ENCODE measurements around the gene F2RL3.
"Not testable (repeated sequence)": the region's sequence is repeated elsewhere in the genome, so short reads cannot be mapped to it uniquely, and the experiment has no call there.

Gene F2RL3

DNA sequence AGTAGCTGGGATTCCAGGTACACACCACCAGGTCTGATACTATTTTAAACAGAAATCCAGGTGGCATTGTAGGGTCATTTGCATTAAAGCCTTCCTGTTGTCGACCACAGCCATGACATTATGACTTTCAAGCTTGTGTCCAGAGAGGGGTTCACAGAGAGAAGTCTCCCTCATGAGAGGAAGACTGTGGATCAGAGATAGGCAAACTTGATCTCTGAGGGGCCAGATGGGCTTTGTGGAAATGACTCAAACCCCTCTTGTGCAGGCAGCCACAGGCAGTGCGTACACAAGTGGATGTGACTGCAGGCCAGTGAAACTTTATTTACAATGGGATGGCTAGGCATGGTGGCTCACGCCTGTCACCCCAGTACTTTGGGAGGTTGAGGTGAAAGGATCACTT is 27.8 kb upstream of the F2RL3 start:
- Histone ChIP-seq H3K9me3 (ENCODE audit: control insufficient read depth in 1 of 2, low read length in 2 of 2) (no peaks in the 10 kb centered on the region), H3K27ac (ENCODE audit: low read length) (no peak overlapping the region), H3K36me3 (ENCODE audit: control insufficient read depth in 1 of 2, insufficient read depth in 2 of 2, low read length in 2 of 2) (peaks cover 19 to 77% of the 10 kb centered on the region in 2 donors), H3K27me3 (ENCODE audit: low read depth, low read length) (no peaks in the 10 kb centered on the region), H3K4me3 (ENCODE audit: low read depth in 1 of 2, low read length in 2 of 2) (no peak overlapping the region), H3K4me1 (ENCODE audit: control insufficient read depth in 1 of 2, insufficient read depth in 2 of 2, low read length in 2 of 2) (no peaks in the 10 kb centered on the region)

DNA sequence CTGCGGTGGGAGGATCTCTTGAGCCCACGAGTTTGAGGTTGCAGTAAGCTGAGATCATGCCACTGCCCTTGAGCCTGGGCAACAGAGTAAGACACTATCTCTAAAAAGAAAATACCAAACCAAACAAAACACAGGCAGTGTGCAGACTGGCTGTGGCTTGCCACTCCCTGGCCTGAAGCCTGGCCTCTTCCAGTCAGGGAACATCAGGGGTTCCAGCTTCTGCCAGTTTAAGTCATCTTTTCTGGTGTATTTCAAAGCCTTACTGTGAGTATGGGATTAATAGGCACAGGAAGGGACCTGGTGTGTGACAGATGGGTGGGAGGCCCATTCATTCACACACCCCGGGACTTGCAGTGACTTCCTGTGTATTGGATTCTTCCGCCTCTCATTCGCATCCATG is 27.0 kb upstream of the F2RL3 start:
- no peak overlapping the region for H3K27ac ChIP-seq (ENCODE audit: low read length)

DNA sequence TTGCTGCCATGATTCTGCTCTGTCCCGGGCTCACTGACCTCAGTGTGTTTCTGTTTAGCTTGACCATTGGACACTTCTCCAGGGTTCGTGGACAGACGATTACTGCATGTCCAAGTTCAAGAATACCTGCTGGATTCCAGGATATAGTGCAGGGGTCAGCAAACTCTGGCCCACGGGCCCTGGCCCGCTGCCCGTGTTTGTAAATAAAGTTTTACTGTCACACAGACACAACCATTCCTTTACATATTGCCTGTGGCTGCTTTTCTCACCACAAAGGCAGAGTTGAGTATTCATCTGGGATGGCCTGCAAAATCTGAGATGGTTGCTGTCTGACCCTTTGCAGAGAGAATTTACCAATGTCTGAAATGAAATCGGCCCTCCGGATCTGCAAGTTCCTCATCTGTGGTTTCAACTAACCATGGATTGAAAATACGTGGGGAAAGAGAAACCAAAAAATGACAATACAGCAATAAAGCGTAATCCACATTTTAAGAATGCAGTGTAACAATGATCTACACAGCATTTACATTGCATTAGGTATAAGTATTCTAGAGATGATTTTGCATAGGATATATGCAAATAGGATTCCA is 25.9 kb upstream of the F2RL3 start:
- Histone ChIP-seq H3K4me1 (ENCODE audit: control insufficient read depth in 1 of 2, insufficient read depth in 2 of 2, low read length in 2 of 2) (no peaks in the 10 kb centered on the region), H3K4me3 (ENCODE audit: low read depth in 1 of 2, low read length in 2 of 2) (no peak overlapping the region), H3K27ac (ENCODE audit: low read length) (no peak overlapping the region), H3K36me3 (ENCODE audit: control insufficient read depth in 1 of 2, insufficient read depth in 2 of 2, low read length in 2 of 2) (peaks cover 35 to 86% of the 10 kb centered on the region in 2 donors), H3K9me3 (ENCODE audit: control insufficient read depth in 1 of 2, low read length in 2 of 2) (no peaks in the 10 kb centered on the region), H3K27me3 (ENCODE audit: low read depth, low read length) (no peaks in the 10 kb centered on the region)

More for the DNA sequence above, 27.0 kb upstream of the F2RL3 start:
- Histone ChIP-seq H3K4me3 (ENCODE audit: low read depth in 1 of 2, low read length in 2 of 2) (no peak overlapping the region), H3K9me3 (ENCODE audit: control insufficient read depth in 1 of 2, low read length in 2 of 2) (no peaks in the 10 kb centered on the region), H3K27me3 (ENCODE audit: low read depth, low read length) (no peaks in the 10 kb centered on the region), H3K36me3 (ENCODE audit: control insufficient read depth in 1 of 2, insufficient read depth in 2 of 2, low read length in 2 of 2) (peaks cover 25 to 79% of the 10 kb centered on the region in 2 donors), H3K4me1 (ENCODE audit: control insufficient read depth in 1 of 2, insufficient read depth in 2 of 2, low read length in 2 of 2) (no peaks in the 10 kb centered on the region)

DNA sequence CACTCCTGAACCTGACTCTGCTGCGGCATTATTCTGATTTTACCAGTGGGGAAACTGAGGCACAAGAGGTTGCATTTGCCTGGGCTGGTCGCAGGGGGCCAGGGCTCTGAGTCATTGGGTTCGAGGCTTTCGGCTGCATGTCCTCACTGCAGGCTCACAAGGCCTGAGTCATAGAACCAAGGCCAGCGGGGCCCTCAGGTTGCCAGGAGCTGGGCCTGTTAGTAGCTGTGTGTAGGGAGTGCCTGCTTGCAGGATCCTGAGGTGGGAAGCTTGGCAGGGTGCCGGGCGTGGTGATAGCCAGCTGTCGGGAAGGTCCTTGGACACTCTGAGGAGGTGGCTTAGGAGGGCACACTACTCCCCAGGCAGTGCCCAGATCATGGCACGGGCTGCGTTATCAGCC is 21.6 kb upstream of the F2RL3 start:
- H3K27ac ChIP-seq (ENCODE audit: low read length) = no peak overlapping the region
- no peaks in the 10 kb centered on the region for H3K4me1 ChIP-seq (ENCODE audit: control insufficient read depth in 1 of 2, insufficient read depth in 2 of 2, low read length in 2 of 2)
- H3K27me3 ChIP-seq (ENCODE audit: low read depth, low read length) = no peaks in the 10 kb centered on the region
- H3K9me3 ChIP-seq (ENCODE audit: control insufficient read depth in 1 of 2, low read length in 2 of 2) = no peaks in the 10 kb centered on the region
- H3K36me3 ChIP-seq (ENCODE audit: control insufficient read depth in 1 of 2, insufficient read depth in 2 of 2, low read length in 2 of 2) = peaks cover 49 to 98% of the 10 kb centered on the region in 2 donors
- no peak overlapping the region for H3K4me3 ChIP-seq (ENCODE audit: low read depth in 1 of 2, low read length in 2 of 2)

DNA sequence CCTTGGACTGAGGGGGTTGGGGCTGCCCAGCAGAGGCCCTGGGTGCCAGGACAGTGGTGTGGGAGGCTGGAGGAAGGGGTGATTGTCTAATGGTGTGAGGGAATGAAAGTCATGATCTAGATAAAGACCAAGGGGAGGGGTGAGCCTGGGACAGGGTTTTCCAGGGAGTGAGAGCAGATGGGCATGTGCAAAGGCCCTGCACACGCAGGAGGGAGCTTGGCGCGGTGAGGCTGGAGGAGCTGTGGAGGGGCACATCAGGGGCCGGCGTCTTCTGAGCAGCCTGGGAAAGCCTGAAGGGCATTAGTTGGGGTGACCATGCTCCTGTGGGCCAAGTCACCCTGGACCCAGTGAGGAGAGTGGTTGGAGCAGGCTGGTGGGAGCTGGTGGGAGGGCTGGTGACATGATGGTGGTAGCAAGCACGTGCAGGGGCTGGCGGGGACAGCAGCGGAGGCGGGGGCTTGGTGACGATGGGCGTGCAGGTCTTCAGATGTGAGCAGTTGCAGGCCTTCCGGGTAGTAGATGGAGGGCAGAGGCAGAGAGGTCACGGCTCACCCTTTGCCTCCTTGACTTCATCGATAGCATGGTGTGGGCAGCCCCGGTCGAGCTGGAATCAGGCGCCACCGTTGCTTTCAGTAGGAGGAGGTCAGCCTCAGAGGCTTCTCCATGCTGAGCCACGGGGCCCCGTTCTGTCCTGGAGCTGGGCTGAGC is 20.2 kb upstream of the F2RL3 start:
- Histone ChIP-seq H3K36me3 (ENCODE audit: control insufficient read depth in 1 of 2, insufficient read depth in 2 of 2, low read length in 2 of 2) (peaks cover 40 to 95% of the 10 kb centered on the region in 2 donors), H3K4me1 (ENCODE audit: control insufficient read depth in 1 of 2, insufficient read depth in 2 of 2, low read length in 2 of 2) (no peaks in the 10 kb centered on the region), H3K27me3 (ENCODE audit: low read depth, low read length) (no peaks in the 10 kb centered on the region), H3K27ac (ENCODE audit: low read length) (no peak overlapping the region), H3K9me3 (ENCODE audit: control insufficient read depth in 1 of 2, low read length in 2 of 2) (no peaks in the 10 kb centered on the region), H3K4me3 (ENCODE audit: low read depth in 1 of 2, low read length in 2 of 2) (no peak overlapping the region)

DNA sequence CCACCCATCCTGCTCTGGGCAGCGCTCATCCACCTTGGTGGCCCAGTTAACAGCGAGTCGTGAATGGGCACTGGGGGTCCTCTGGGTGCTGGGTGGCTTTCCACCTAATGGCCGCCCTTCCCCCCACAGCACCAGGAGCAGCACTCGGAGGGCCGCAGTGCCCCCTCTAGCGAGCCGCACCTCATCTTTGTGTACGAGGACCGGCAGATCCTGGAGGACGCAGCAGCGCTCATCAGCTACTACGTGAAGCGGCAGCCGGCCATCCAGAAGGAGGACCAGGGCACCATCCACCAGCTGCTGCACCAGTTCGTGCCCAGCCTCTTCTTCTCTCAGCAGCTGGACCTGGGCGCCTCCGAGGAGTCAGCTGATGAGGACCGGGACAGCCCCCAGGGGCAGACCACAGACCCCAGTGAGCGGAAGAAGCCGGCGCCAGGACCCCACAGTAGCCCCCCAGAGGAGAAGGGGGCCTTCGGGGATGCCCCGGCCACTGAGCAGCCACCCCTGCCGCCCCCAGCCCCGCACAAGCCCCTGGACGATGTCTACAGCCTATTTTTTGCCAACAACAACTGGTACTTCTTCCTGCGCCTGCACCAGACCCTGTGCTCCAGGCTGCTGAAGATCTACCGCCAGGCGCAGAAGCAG is 19.3 kb upstream of the F2RL3 start:
- H3K27me3 ChIP-seq (ENCODE audit: low read depth, low read length) = no peaks in the 10 kb centered on the region
- H3K9me3 ChIP-seq (ENCODE audit: control insufficient read depth in 1 of 2, low read length in 2 of 2) = no peaks in the 10 kb centered on the region
- no peaks in the 10 kb centered on the region for H3K4me1 ChIP-seq (ENCODE audit: control insufficient read depth in 1 of 2, insufficient read depth in 2 of 2, low read length in 2 of 2)
- no peak overlapping the region for H3K4me3 ChIP-seq (ENCODE audit: low read depth in 1 of 2, low read length in 2 of 2)
- H3K36me3 ChIP-seq (ENCODE audit: control insufficient read depth in 1 of 2, insufficient read depth in 2 of 2, low read length in 2 of 2) = peaks cover 38 to 86% of the 10 kb centered on the region in 2 donors
- no peak overlapping the region for H3K27ac ChIP-seq (ENCODE audit: low read length)

DNA sequence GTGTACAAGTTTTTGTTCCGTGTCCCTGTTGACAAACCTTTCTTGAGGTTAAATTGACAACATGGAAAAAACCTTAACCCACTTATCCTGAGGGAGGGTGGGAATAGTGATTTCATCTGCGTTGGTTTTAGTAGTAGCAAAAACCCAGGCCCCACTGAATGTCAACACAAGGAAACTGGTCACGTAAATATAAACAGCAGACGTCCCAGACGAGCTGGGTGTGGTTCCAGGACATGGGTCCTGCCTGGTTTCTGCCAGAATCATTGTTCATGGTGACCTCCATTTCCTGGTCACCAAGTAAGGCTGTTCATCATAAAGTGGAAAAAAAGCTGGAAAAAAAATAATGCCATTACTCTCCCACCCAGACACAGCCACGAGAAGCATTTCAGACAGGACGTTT is 16.9 kb upstream of the F2RL3 start:
- Histone ChIP-seq H3K4me1 (ENCODE audit: control insufficient read depth in 1 of 2, insufficient read depth in 2 of 2, low read length in 2 of 2) (no peaks in the 10 kb centered on the region), H3K27me3 (ENCODE audit: low read depth, low read length) (no peaks in the 10 kb centered on the region), H3K9me3 (ENCODE audit: control insufficient read depth in 1 of 2, low read length in 2 of 2) (no peaks in the 10 kb centered on the region), H3K27ac (ENCODE audit: low read length) (peak overlapping the region; percentile 36), H3K36me3 (ENCODE audit: control insufficient read depth in 1 of 2, insufficient read depth in 2 of 2, low read length in 2 of 2) (peaks cover 28 to 76% of the 10 kb centered on the region in 2 donors), H3K4me3 (ENCODE audit: low read depth in 1 of 2, low read length in 2 of 2) (no peak overlapping the region)

DNA sequence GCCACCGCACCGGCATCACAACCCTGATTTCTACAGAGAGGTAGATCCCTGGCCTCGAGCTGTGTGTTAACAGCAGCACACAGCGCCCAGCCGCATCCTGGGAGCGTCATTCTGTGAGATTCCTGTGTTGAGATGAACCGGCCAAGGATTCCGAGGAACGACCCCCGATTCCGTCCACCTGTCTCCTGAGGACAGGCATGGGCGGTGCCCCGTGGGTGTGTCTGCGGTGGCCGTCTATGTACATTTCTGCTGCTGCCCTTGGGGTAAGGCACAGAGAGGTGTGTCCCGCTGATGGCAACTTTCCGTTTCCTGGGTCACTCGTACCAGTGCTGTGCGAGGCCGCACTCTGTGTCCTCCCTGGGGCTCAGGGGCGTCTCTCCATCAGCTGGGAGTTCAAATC is 16.1 kb upstream of the F2RL3 start:
- H3K4me1 ChIP-seq (ENCODE audit: control insufficient read depth in 1 of 2, insufficient read depth in 2 of 2, low read length in 2 of 2) = no peaks in the 10 kb centered on the region
- H3K4me3 ChIP-seq (ENCODE audit: low read depth in 1 of 2, low read length in 2 of 2) = no peak overlapping the region
- H3K9me3 ChIP-seq (ENCODE audit: control insufficient read depth in 1 of 2, low read length in 2 of 2) = no peaks in the 10 kb centered on the region
- peaks cover 20 to 76% of the 10 kb centered on the region in 2 donors for H3K36me3 ChIP-seq (ENCODE audit: control insufficient read depth in 1 of 2, insufficient read depth in 2 of 2, low read length in 2 of 2)
- no peak overlapping the region for H3K27ac ChIP-seq (ENCODE audit: low read length)
- H3K27me3 ChIP-seq (ENCODE audit: low read depth, low read length) = no peaks in the 10 kb centered on the region

DNA sequence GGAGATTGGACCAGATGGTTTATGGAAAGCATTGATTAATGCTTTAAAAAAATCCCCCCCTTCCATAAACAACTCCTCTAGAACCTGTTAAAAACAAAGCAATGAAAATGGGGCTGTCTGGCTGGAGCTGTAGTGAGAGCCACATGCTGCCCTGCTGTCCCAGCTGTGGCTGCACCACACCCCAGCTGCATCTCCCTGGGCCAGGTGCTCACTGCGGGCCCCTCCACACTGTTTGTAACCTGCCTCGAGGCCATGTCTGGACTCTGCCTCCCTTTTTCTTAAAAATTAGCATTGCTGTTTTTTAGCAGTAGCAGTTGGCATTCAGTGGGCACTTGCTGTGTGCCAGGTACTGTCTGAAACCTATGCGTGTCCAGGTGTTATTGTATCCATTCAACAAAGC is 15.2 kb upstream of the F2RL3 start:
- Histone ChIP-seq H3K4me1 (ENCODE audit: control insufficient read depth in 1 of 2, insufficient read depth in 2 of 2, low read length in 2 of 2) (no peaks in the 10 kb centered on the region), H3K36me3 (ENCODE audit: control insufficient read depth in 1 of 2, insufficient read depth in 2 of 2, low read length in 2 of 2) (peaks cover 14 to 76% of the 10 kb centered on the region in 2 donors), H3K27ac (ENCODE audit: low read length) (no peak overlapping the region), H3K4me3 (ENCODE audit: low read depth in 1 of 2, low read length in 2 of 2) (no peak overlapping the region), H3K27me3 (ENCODE audit: low read depth, low read length) (no peaks in the 10 kb centered on the region), H3K9me3 (ENCODE audit: control insufficient read depth in 1 of 2, low read length in 2 of 2) (no peaks in the 10 kb centered on the region)

DNA sequence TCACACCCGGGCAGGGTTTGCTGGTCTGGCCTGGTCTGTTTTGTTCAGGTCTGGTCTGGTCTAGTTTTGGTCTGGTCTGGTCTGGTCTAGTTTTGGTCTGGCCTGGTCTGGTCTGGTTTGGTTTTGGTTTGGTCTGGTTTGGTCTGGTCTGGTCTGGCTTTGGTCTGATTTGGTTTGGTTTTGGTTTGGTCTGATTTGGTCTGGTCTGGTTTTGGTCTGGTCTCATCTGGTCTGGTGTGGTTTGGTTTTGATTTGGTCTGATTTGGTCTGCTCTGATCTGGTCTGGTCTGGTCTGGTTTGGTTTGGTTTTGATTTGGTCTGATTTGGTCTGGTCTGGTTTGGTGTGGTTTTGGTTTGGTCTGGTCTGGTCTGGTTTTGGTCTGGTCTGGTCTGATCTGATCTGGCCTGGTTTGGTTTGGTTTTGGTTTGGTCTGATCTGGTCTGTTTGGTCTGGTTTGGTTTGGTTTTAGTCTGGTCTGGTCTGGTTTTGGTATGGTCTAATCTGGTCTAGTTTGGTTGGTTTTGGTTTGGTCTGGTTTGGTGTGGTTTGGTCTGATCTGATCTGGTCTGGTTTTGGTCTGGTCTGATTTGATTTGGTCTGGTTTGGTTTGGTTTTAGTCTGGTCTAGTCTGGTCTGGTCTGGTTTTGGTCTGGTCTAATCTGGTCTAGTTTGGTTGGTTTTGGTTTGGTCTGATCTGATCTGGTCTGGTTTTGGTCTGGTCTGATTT is 14.4 kb upstream of the F2RL3 start:
- Histone ChIP-seq H3K9me3 (ENCODE audit: control insufficient read depth in 1 of 2, low read length in 2 of 2) (no peaks in the 10 kb centered on the region), H3K4me3 (ENCODE audit: low read depth in 1 of 2, low read length in 2 of 2) (no peak overlapping the region), H3K4me1 (ENCODE audit: control insufficient read depth in 1 of 2, insufficient read depth in 2 of 2, low read length in 2 of 2) (no peaks in the 10 kb centered on the region), H3K27ac (ENCODE audit: low read length) (no peak overlapping the region), H3K27me3 (ENCODE audit: low read depth, low read length) (no peaks in the 10 kb centered on the region), H3K36me3 (ENCODE audit: control insufficient read depth in 1 of 2, insufficient read depth in 2 of 2, low read length in 2 of 2) (peaks cover 19 to 76% of the 10 kb centered on the region in 2 donors)

DNA sequence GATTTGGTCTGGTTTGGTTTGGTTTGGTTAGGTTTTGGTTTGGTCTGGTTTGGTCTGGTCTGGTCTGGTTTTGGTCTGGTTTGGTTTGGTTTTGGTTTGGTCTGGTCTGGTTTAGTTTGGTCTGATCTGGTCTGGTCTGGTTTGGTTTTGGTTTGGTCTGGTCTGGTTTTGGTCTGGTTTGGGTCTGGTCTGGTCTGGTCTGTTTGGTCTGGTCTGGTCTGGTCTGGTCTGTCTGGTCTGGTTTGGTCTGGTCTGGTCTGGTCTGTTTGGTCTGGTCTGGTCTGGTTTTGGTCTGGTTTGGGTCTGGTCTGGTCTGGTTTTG is 13.9 kb upstream of the F2RL3 start:
- not testable (repeated sequence) for H3K27ac ChIP-seq (ENCODE audit: low read length); H3K27me3 ChIP-seq (ENCODE audit: low read depth, low read length); H3K4me3 ChIP-seq (ENCODE audit: low read depth in 1 of 2, low read length in 2 of 2); H3K9me3 ChIP-seq (ENCODE audit: control insufficient read depth in 1 of 2, low read length in 2 of 2); H3K4me1 ChIP-seq (ENCODE audit: control insufficient read depth in 1 of 2, insufficient read depth in 2 of 2, low read length in 2 of 2)
- peaks cover 22 to 76% of the 10 kb centered on the region in 2 donors for H3K36me3 ChIP-seq (ENCODE audit: control insufficient read depth in 1 of 2, insufficient read depth in 2 of 2, low read length in 2 of 2)
